ENCODE measurements around the gene SORT1. TPM values are rescaled to one million over a fixed set of nuclear protein-coding genes. Genes with fewer than 3 reads are reported as not detected.

Gene SORT1
- polyA plus RNA-seq, 3 donors, result 21.3 to 41.1 (median 35.3) TPM

GRCh38 chr1:109271458-109271857 lies 126.3 kb downstream of the SORT1 start:
- intact Hi-C loops (cut with micrococcal nuclease), result loop anchor here in 1 of 2 donors (10.0 kb wide), 1 partner anchor 263 kb away; the partner anchor contains the start of gene GPR61
- WGBS (ENCODE audit: insufficient coverage), result 100% methylated on average over 1 of the region's 6 CpGs
- no peak for DNase-seq

GRCh38 chr1:109270623-109271317 lies 126.9 kb downstream of the SORT1 start:
- H3K9me3 ChIP-seq (replicated peaks in 1 of 2; ENCODE audit: control insufficient read depth in 1 of 2, insufficient read depth in 1 of 2, low read length in 2 of 2), result no peaks in the 10 kb centered on the region
- no peak overlapping the region for H2AFZ ChIP-seq (ENCODE audit: insufficient read depth, low read depth, low read length, poor library complexity, severe bottlenecking)
- H3K4me3 ChIP-seq (replicated peaks in 1 of 3; ENCODE audit: low read depth in 2 of 3, low read length in 3 of 3), result no peak overlapping the region
- H3K36me3 Mint-ChIP-seq, result no peaks in the 10 kb centered on the region
- H3K4me1 Mint-ChIP-seq, result peaks cover 20% of the 10 kb centered on the region
- peaks cover 0 to 3% (median 0%) of the 10 kb centered on the region in 7 donors for H3K9me3 Mint-ChIP-seq
- H3K27ac Mint-ChIP-seq, result no peak overlapping the region
- H3K4me2 ChIP-seq (replicated peaks; ENCODE audit: extremely low read depth, low read length, poor library complexity, severe bottlenecking), result no peak overlapping the region
- TF ChIP-seq CTCF (IDR thresholded peaks at IDR 0.05), result no peak
- no peaks in the 10 kb centered on the region for H3K27me3 ChIP-seq (ENCODE audit: control insufficient read depth in 2 of 2, insufficient read depth in 2 of 2, low read length in 2 of 2)
- no peak overlapping the region for H3K9ac ChIP-seq (ENCODE audit: insufficient read depth, low read length, poor library complexity, severe bottlenecking)
- peaks cover 6 to 10% (median 10%) of the 10 kb centered on the region in 3 donors for H3K27me3 Mint-ChIP-seq (ENCODE audit: low read depth in 3 of 3)
- no peak overlapping the region for H3K27ac ChIP-seq (ENCODE audit: low read depth in 1 of 2, low read length in 2 of 2)
- no peaks in the 10 kb centered on the region for H3K36me3 ChIP-seq (replicated peaks in 1 of 2; ENCODE audit: control insufficient read depth in 1 of 2, insufficient read depth in 2 of 2, low read length in 2 of 2)
- H3K4me3 Mint-ChIP-seq, result no peak overlapping the region
- peaks cover 8 to 19% of the 10 kb centered on the region in 2 donors for H3K4me1 ChIP-seq (ENCODE audit: control insufficient read depth in 1 of 2, insufficient read depth in 2 of 2, low read length in 2 of 2)
- WGBS (ENCODE audit: insufficient coverage), result 99% methylated on average over 17 of the region's 20 CpGs
- H3K79me2 ChIP-seq (ENCODE audit: insufficient read depth, low read length), result no peaks in the 10 kb centered on the region
- no peak for DNase-seq
- intact Hi-C loops (cut with micrococcal nuclease), result loop anchor here in 1 of 2 donors (10.0 kb wide), 1 partner anchor 264 kb away; the partner anchor contains the start of gene GPR61
- H4K20me1 ChIP-seq (ENCODE audit: insufficient read depth, low read length), result no peaks in the 10 kb centered on the region

More at GRCh38 chr1:109271458-109271857, 126.3 kb downstream of the SORT1 start:
- TF ChIP-seq CTCF (IDR thresholded peaks at IDR 0.05), result no peak
- Mint-ChIP-seq H3K27ac (no peak overlapping the region), H3K9me3 (no peaks in the 10 kb centered on the region), H3K4me1 (peaks cover 20% of the 10 kb centered on the region), H3K27me3 (ENCODE audit: low read depth in 3 of 3) (peaks cover 6 to 10% (median 10%) of the 10 kb centered on the region in 3 donors), H3K36me3 (peaks cover 0 to under 1% of the 10 kb centered on the region in 2 donors), H3K4me3 (no peak overlapping the region)
- H3K27me3 ChIP-seq (ENCODE audit: control insufficient read depth in 2 of 2, insufficient read depth in 2 of 2, low read length in 2 of 2), result no peaks in the 10 kb centered on the region
- H2AFZ ChIP-seq (ENCODE audit: insufficient read depth, low read depth, low read length, poor library complexity, severe bottlenecking), result no peak overlapping the region
- H3K4me2 ChIP-seq (replicated peaks; ENCODE audit: extremely low read depth, low read length, poor library complexity, severe bottlenecking), result no peak overlapping the region
- no peaks in the 10 kb centered on the region for H3K9me3 ChIP-seq (replicated peaks in 1 of 2; ENCODE audit: control insufficient read depth in 1 of 2, insufficient read depth in 1 of 2, low read length in 2 of 2)
- no peak overlapping the region for H3K4me3 ChIP-seq (replicated peaks in 1 of 3; ENCODE audit: low read depth in 2 of 3, low read length in 3 of 3)
- no peaks in the 10 kb centered on the region for H3K36me3 ChIP-seq (replicated peaks in 1 of 2; ENCODE audit: control insufficient read depth in 1 of 2, insufficient read depth in 2 of 2, low read length in 2 of 2)
- no peaks in the 10 kb centered on the region for H4K20me1 ChIP-seq (ENCODE audit: insufficient read depth, low read length)
- no peak overlapping the region for H3K27ac ChIP-seq (ENCODE audit: low read depth in 1 of 2, low read length in 2 of 2)
- peaks cover 8 to 19% of the 10 kb centered on the region in 2 donors for H3K4me1 ChIP-seq (ENCODE audit: control insufficient read depth in 1 of 2, insufficient read depth in 2 of 2, low read length in 2 of 2)
- H3K9ac ChIP-seq (ENCODE audit: insufficient read depth, low read length, poor library complexity, severe bottlenecking), result no peak overlapping the region
- H3K79me2 ChIP-seq (ENCODE audit: insufficient read depth, low read length), result no peaks in the 10 kb centered on the region
